HepG2 (cell line): ENCODE results near the gene CDC42SE2. TPM values are rescaled to one million over a fixed set of nuclear protein-coding genes. Genes with fewer than 3 reads are reported as not detected.

Experiments used
- ATAC-seq: fragments of 200-7000 bp; cut with Tn5 transposase; 3 replicates; pipeline ENCODE4 v1.9.1; 2020; ENCODE audit warnings: mild to moderate bottlenecking, moderate library complexity
- BruUV-seq: library from RNA; stranded (reverse); fragments of 400-500 nt; replicated peaks from 2 replicates; lab custom pipeline; 2021; lab: Mats Ljungman, UMichigan
- CTCF ChIA-PET: fragments of 300-600 bp; formaldehyde crosslinking; extraction: SDS; loops from one replicate; lab custom pipeline; 2021; ENCODE audit warnings: low total read pairs, inconsistent platforms, low intra/inter-chr PET ratio; lab: Yijun Ruan, JAX
- POLR2A ChIA-PET: fragments of 350-600 bp; sonication (Branson Sonifier 250); formaldehyde crosslinking; loops from one replicate; lab custom pipeline; 2020; ENCODE audit warnings: antibody characterized with exemption, inconsistent platforms; lab: Yijun Ruan, JAX
- DNase-seq: peaks from one replicate; pipeline ENCODE4 v3.0.0-alpha.2; 2015; ENCODE audit warnings: low spot score
- FAIRE-seq: peaks from 3 replicates; lab custom pipeline; 2011; peaks lifted over from hg19 to GRCh38; lab: Jason Lieb, UNC
- H2AFZ ChIP-seq: one replicate; pipeline ENCODE4 v1.6.1; 2011; ENCODE audit warnings: low read length, inconsistent platforms
- H3K27ac ChIP-seq: fragments of 300-600 bp; 3 replicates; pipeline ENCODE4 v1.8.0; 2011; ENCODE audit warnings: mixed run types, mild to moderate bottlenecking, mixed read lengths, low read length, inconsistent platforms; ENCODE audit not compliant: insufficient read depth; ENCODE audit errors: extremely low read length
- H3K27me3 ChIP-seq, 2 experiments: fragments of 200-600 bp in 1 of 2; 2 replicates in 1 of 2; 3 replicates in 1 of 2; pipeline versions ENCODE4 v1.6.0 to v1.8.0; 2011; ENCODE audit warnings: low read length in 2 of 2, mild to moderate bottlenecking in 2 of 2, moderate library complexity in 2 of 2, inconsistent platforms in 1 of 2; ENCODE audit not compliant: insufficient read depth in 2 of 2, control insufficient read depth in 1 of 2
- H3K36me3 ChIP-seq, 2 experiments: fragments of 200-600 bp in 1 of 2; replicated peaks in 1 of 2; 2 replicates in 1 of 2; 3 replicates in 1 of 2; pipeline versions ENCODE4 v1.5.1 to v1.8.0; 2011; ENCODE audit warnings: low read length in 2 of 2, inconsistent platforms in 1 of 2; ENCODE audit not compliant: insufficient read depth in 2 of 2, control insufficient read depth in 1 of 2
- H3K4me1 ChIP-seq: 2 replicates; pipeline ENCODE4 v1.5.1; 2012; ENCODE audit warnings: low read length, inconsistent platforms; ENCODE audit not compliant: insufficient read depth
- H3K4me2 ChIP-seq: 2 replicates; pipeline ENCODE4 v1.6.0; 2011; ENCODE audit warnings: low read depth, low read length, inconsistent platforms
- H3K4me3 ChIP-seq, 3 experiments: fragments of 200-600 bp in 1 of 3; sonication (generic), shearing (Covaris generic) in 1 of 3; replicated peaks in 1 of 3; 2 replicates each; pipeline ENCODE4 v1.5.1; 2011 to 2016; ENCODE audit warnings: low read length in 3 of 3, inconsistent platforms in 2 of 3, low read depth in 2 of 3, mild to moderate bottlenecking in 2 of 3, control low read depth in 1 of 3, mixed read lengths in 1 of 3; ENCODE audit not compliant: insufficient read depth in 1 of 3
- H3K79me2 ChIP-seq: one replicate; pipeline ENCODE4 v1.6.1; 2011; ENCODE audit warnings: low read length, inconsistent platforms; ENCODE audit not compliant: insufficient read depth
- H3K9ac ChIP-seq: 2 replicates; pipeline ENCODE4 v1.6.0; 2011; ENCODE audit warnings: mild to moderate bottlenecking, low read depth, low read length, inconsistent platforms; ENCODE audit not compliant: insufficient read depth
- H3K9me3 ChIP-seq: 2 replicates; pipeline ENCODE4 v1.5.1; 2012; ENCODE audit warnings: mild to moderate bottlenecking, low read length
- H4K20me1 ChIP-seq: 2 replicates; pipeline ENCODE4 v1.6.0; 2011; ENCODE audit warnings: inconsistent platforms, mild to moderate bottlenecking, low read length, moderate library complexity; ENCODE audit not compliant: insufficient read depth
- DNMT1 ChIP-seq: sonication (generic); formaldehyde crosslinking; IDR thresholded peaks from 2 replicates; pipeline ENCODE4 v1.5.1; 2020; ENCODE audit warnings: mild to moderate bottlenecking, missing genetic modification reagents
- FOXC1 ChIP-seq: sonication (generic); formaldehyde crosslinking; IDR thresholded peaks from 2 replicates; pipeline ENCODE4 v1.8.0; 2022; ENCODE audit warnings: mild to moderate bottlenecking, missing genetic modification reagents, borderline replicate concordance
- HMGXB4 ChIP-seq, 2 experiments: sonication (generic) in 1 of 2; formaldehyde crosslinking in 1 of 2; IDR thresholded peaks; 2 replicates each; pipeline versions ENCODE4 v1.4.0 to v1.6.1; 2018 to 2020; ENCODE audit warnings: missing genetic modification reagents in 2 of 2, borderline replicate concordance in 1 of 2, low read depth in 1 of 2, mild to moderate bottlenecking in 1 of 2, missing biosample characterization in 1 of 2
- TOE1 ChIP-seq: sonication (generic); formaldehyde crosslinking; IDR thresholded peaks from 2 replicates; pipeline ENCODE4 v1.4.0; 2020; ENCODE audit warnings: mild to moderate bottlenecking, missing genetic modification reagents
- ZBTB7A ChIP-seq: sonication (generic); formaldehyde crosslinking; IDR thresholded peaks from 2 replicates; pipeline ENCODE4 v1.8.0; 2022; ENCODE audit warnings: mild to moderate bottlenecking, missing genetic modification reagents
- ZFAT ChIP-seq: sonication (generic); formaldehyde crosslinking; conservative IDR thresholded peaks from 2 replicates; pipeline ENCODE4 v1.8.1; 2023; ENCODE audit warnings: missing genetic modification reagents, inconsistent platforms
- ZNF234 ChIP-seq: sonication (generic); formaldehyde crosslinking; conservative IDR thresholded peaks from 2 replicates; pipeline ENCODE4 v1.5.1; 2020; ENCODE audit warnings: mild to moderate bottlenecking, missing genetic modification reagents
- ZNF326 ChIP-seq: sonication (generic); formaldehyde crosslinking; IDR thresholded peaks from 2 replicates; pipeline ENCODE4 v1.4.0; 2020; ENCODE audit warnings: missing genetic modification reagents, borderline replicate concordance
- ZNF558 ChIP-seq: sonication (generic); formaldehyde crosslinking; IDR thresholded peaks from 2 replicates; pipeline ENCODE4 v1.9.0; 2022; ENCODE audit warnings: mild to moderate bottlenecking, missing genetic modification reagents, borderline replicate concordance
- ZNF710 ChIP-seq: sonication (generic); formaldehyde crosslinking; IDR thresholded peaks from 2 replicates; pipeline ENCODE4 v1.5.0; 2020; ENCODE audit warnings: mild to moderate bottlenecking, missing genetic modification reagents, borderline replicate concordance
- WGBS: methylation state at CpG from one replicate; pipeline ENCODE4 v1.1.6; 2017; ENCODE audit warnings: low lambda C conversion rate; 5-methylcytosine and 5-hydroxymethylcytosine counted together
- in situ Hi-C: cut with HindIII; loops from 2 replicates; pipeline ENCODE4 v1.10.0; 2017; ENCODE audit warnings: low pct_unique_long_range_greater_than_20kb; ENCODE audit not compliant: extremely low pct_ligation_motif_present
- intact Hi-C: fragments of 100-400 bp; cut with micrococcal nuclease; formaldehyde crosslinking; loops from one replicate; pipeline ENCODE4 v1.10.0; 2022; ENCODE audit not compliant: unreplicated experiment
- polyA plus RNA-seq, 8 experiments: library from polyadenylated mRNA; depleted of rRNA in 3 of 8; stranded (reverse) in 7 of 8; unstranded in 1 of 8; fragments of >200 nt; fragmentation: Illumina TruSeq in 4 of 8; extraction: Trizol in 4 of 8; gene quantifications; 2 replicates each; pipeline versions ENCODE4 v1.2.1 to v1.2.3, GENCODE V29; 2011 to 2016; ENCODE audit warnings: low read depth in 4 of 8, missing spikeins in 1 of 8, mixed read lengths in 1 of 8; ENCODE audit not compliant: insufficient read depth in 1 of 8
- total RNA-seq, 5 experiments: library from RNA; depleted of rRNA; stranded (reverse); fragments of >200 nt; fragmentation: Illumina TruSeq; extraction: Trizol; gene quantifications; 2 replicates each; pipeline ENCODE4 v1.2.3, GENCODE V29; 2016; ENCODE audit warnings: low read depth in 1 of 5

CDC42SE2 gene
- total and polyA plus RNA-seq, 2 of the 13 experiments (the other 11 are each of a cell fraction or from before 2014, with no cell fraction given) = 19.6 to 25.0 TPM

DNA sequence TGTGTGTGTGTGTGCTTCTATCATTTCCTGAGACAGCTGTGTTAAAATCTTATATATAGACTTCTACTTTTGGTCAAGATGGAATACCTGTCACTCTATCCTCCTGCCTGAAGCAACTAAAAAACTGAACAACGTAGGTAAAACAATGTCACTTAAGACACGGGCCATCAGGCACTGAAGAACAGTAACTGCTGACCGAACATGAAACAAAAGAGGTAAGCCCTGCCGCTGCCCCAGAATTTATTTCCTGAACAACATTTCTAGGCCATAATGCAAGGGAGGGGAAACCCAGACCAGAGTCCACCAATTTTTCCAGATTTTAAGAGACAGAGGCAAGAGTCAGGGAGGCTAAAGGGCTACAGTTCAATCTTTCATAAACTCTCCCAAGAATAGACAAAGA is 156.0 kb downstream of the CDC42SE2 start:
- DNase-seq (no peak), ATAC-seq (no peak), FAIRE-seq (no peak)
- in situ Hi-C loops (no loop called here), intact Hi-C loops (no loop called here)
- CTCF ChIA-PET = no interaction called here
- Histone ChIP-seq H3K27me3 (no peaks in the 10 kb centered on the region), H3K4me2 (no peak overlapping the region), H3K79me2 (no peaks in the 10 kb centered on the region), H3K4me1 (no peaks in the 10 kb centered on the region), H3K4me3 (no peak overlapping the region)
- POLR2A ChIA-PET = no interaction called here
- no peak for TF ChIP-seq DNMT1 (CRISPR knock-in tag)
- no peak for TF ChIP-seq ZNF710
- no peak for TF ChIP-seq ZBTB7A (CRISPR knock-in tag)
- no peak for TF ChIP-seq ZNF234 (CRISPR knock-in tag)
- no peak for TF ChIP-seq ZNF326
- TF ChIP-seq ZFAT (CRISPR knock-in tag) = no peak
- TF ChIP-seq ZNF558 (CRISPR knock-in tag) = no peak
- TF ChIP-seq HMGXB4 (CRISPR knock-in tag; IDR thresholded peaks at IDR 0.05; ENCODE audit: borderline replicate concordance in 1 of 2, low read depth in 1 of 2) = no peak
- TF ChIP-seq FOXC1 (CRISPR knock-in tag) = no peak
- TF ChIP-seq TOE1 = no peak
- TF ChIP-seq, all 625 proteins: peak for 0
- 95% methylated on average over 4 of the region's 4 CpGs for WGBS
- Histone ChIP-seq H3K27ac (no peak overlapping the region), H3K9ac (no peak overlapping the region), H3K36me3 (peaks cover 4 to 16% of the 10 kb centered on the region in 2 experiments; a peak in 2 of 5 replicates), H2AFZ (no peak overlapping the region), H4K20me1 (no peaks in the 10 kb centered on the region), H3K9me3 (no peaks in the 10 kb centered on the region)
- BruUV-seq = no TSS peak
